Measurements from ENCODE around the gene LRRC4B.

LRRC4B gene

GRCh38 chr19:50520822-50521465, 47.3 kb downstream of the LRRC4B start:
- no peak for DNase-seq (ENCODE audit: low spot score)

DNA sequence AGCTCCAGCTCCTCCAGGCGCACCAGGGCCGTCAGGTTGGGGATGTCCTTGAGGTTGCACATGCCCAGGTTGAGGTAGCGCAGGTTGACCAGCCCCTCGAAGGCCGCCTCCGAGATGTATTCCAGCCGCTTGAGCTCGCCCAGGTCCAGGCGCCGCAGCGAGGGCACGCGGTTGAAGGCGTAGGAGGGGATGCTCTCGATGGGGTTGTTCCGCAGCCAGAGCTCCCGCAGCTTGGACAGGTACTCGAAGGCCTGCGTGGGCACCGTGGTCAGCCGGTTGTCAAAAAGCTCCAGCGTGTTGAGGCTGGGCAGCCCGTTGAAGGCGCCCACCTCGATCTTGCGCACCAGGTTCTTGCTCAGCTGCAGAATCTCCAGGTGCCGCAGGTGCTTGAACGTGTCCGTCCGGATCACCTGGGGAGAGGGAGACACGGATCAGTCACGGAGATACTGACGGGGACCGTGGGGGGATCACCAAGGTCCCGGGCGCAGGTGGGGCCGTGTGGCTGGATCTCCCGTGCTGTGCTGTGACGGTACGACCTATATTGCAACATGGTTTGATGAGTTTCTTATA, 49.1 kb downstream of the LRRC4B start:
- no peak for DNase-seq (ENCODE audit: low spot score)

DNA sequence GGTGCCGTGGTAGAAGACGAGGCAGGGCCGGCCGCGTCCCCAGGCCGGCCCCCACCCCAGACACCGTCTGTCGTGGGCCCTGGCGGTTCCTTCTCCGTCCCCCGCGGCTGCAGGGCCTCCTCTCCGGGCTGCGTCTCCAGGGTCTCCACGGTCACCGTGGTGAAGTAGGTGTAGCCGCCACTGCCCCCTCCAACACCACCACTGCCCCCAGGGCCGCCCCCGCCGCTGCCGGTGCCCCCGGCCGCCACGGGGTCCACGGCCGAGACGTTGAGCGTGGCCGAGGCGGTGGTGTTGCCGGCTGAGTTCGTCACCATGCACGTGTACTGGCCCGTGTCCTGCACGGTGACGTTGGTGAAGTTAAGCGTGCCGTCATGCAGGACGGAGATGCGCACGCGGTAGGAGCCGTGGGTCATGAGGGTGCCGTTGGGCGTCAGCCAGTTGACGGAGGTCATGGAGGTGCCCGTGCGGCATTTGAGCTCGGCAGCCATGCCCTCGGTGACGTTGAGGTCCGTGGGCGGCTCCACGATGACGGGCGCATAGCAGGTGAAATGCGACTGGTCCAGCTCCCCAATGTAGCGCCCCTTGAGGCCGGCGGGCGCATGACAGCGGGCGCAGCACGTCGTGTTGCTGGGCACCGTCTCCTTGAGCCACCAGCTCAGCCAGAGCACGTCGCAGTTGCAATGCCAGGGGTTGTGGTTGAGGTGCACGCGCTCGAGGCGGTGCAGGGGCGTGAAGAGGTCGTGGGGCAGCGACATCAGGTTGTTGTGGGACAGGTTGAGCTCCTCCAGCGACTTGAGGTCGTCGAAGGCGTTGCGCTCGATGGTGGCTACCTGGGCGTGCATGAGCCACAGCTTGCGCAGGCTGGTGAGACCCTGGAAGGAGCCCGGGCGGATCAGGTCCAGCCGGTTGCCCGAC, 49.9 kb downstream of the LRRC4B start:
- DNase-seq (ENCODE audit: low spot score), result no peak

DNA sequence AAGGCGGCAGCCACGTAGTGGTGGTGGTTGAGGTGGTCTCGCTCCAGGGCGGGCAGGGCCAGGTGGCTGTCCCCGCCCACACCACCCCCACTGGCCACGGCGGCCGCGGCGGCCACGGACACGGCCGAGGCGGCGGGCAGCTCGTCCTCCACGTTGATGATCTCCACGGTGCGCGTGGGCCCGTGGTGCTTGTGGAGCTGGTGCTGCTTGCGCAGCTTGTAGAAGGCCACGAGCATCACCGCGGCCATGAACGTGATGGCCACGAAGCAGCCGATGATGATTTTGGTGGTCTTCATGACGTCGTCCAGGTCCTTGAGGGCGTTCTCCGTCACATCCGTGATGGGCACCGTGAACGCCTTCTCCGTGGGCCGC, 50.5 kb downstream of the LRRC4B start:
- DNase-seq (ENCODE audit: low spot score), result no peak

- DNase-seq (ENCODE audit: low spot score), result no peak
Measured at GRCh38 chr19:50516964-50517703, 51.1 kb downstream of the LRRC4B start.

- no peak for DNase-seq (ENCODE audit: low spot score)
Measured at GRCh38 chr19:50516456-50516855, 51.8 kb downstream of the LRRC4B start.

DNA sequence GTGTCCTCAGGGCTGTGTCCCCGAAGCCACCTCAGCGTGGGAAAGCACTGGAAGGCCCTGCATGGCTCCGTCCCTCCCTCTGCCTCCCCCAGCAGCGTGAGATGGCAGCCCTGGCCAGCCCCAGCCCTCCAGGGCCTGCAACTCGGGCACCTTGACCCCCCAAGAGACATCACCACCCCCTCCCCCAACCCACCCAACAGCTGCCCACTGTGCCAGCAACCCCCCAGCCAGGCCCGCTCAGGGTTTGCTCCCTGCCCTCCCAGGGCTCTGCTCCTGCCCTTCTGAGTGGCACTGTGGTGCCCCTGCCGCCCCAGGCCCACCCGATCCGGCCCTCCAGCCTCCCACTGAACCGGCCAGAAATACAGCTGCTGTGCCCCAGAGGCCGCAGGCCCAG, 53.1 kb downstream of the LRRC4B start:
- DNase-seq (ENCODE audit: low spot score), result no peak

DNA sequence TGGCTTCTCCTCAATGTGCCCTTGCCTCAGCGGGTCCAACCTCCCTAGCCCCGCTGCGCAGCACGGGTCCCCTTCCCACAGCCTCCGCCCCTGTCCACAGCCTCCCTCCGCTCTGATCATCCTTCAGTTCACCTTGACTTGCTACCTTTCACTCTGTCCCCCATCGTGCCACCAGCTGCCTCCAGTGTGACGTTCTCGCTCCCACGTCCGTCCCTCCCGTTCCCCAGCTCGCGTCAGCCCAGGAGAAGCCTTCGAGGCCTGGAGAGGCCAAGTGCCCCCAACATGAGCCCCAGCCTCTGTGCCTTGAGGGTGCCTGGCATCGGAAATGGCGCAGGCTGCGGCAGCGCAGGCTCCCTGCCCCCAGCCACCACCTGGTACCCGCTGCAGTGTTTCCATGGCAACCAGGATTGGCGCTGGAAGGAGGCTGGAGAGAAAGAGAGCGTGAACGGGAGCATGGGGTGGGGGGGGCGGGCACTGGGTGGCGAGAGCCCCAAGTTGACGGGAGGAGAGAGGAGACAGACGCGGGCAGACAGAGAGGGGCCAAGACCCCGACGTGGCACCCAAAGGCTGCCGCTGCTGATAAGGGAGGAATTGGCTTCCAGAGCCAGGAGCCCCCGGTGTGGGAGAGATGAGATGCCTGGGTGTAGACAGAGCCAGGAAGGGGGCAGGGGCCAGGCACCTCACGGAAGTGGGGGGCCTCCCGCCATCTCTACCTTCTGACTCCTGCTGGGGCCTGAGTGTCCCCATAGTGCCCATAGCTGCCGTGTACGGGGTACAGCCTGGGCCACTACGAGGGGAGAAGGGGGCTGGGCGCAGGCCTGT, 53.7 kb downstream of the LRRC4B start:
- no peak for DNase-seq (ENCODE audit: low spot score)

DNA sequence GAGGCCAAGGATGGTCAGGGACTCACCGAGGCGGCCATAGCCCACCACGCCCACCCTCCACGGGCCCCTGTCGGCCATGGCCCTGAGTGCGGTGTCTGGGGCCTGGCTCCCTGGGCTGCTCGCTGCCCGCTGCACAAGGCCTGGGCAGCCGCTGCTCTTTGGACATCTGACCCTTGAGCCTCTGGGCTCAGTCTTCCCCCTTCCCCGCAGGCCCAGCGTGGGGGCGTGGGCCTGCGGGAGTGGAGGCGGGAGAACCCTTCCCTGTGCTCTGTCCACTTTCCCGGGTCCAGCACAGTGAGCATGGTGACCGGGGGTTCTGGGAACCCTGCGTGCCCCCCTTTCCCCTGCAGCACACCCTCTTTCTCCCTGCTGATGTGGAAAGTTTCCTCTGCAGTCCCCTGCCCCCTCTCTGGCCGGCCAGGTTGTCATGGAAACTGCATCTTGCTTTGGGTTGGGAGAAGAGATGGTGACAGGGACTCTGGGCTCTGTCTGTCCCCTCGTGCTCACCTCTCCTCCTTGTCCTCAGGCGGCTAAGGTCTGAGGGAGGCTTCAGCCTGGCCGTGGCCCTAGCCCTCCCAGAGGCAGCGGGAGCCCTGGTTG, 54.4 kb downstream of the LRRC4B start, which contains the start of gene ASPDH:
Gene ASPDH (minus strand): TSS at position 168 of the 600 bp plus-strand sequence. CDS start 90 bp downstream, at position 78.
- no peak for DNase-seq (ENCODE audit: low spot score)

DNA sequence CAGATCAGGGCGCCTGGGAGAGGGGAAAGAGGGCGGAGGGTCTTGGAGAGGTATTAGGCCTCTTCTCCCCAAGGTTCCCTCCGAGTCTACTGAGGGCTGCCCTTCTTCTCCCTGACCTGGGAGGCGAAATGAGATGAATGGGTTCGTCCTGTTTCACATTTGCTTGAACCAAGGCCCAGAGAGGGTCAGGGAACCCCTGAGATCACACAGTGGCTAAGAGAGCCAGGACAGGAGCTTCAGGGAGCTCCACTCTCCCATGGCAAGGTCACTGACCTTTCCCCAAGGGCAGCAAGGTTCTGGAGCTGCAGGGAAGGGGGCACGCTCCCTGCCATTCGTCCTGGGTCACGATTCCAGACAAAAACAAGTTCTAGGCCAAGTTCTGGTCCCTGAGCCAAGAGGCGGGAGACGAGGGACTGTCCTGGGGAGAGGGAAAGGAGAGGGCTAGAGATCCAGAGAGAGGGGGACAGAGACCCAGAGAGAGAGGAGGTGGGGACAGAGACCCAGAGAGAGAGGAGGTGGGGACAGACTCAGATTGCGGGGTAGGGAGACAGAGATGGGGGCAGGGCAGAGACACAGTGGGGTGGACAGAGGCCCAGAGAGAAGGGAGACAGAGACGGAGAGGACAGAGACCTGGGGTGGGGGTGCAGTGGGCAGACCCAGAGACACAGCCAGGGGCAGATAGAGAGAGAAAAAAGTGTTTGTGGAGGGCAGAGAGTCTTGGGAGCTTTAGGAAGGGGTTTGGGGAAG, 55.1 kb downstream of the LRRC4B start:
- DNase-seq (ENCODE audit: low spot score), result no peak

DNA sequence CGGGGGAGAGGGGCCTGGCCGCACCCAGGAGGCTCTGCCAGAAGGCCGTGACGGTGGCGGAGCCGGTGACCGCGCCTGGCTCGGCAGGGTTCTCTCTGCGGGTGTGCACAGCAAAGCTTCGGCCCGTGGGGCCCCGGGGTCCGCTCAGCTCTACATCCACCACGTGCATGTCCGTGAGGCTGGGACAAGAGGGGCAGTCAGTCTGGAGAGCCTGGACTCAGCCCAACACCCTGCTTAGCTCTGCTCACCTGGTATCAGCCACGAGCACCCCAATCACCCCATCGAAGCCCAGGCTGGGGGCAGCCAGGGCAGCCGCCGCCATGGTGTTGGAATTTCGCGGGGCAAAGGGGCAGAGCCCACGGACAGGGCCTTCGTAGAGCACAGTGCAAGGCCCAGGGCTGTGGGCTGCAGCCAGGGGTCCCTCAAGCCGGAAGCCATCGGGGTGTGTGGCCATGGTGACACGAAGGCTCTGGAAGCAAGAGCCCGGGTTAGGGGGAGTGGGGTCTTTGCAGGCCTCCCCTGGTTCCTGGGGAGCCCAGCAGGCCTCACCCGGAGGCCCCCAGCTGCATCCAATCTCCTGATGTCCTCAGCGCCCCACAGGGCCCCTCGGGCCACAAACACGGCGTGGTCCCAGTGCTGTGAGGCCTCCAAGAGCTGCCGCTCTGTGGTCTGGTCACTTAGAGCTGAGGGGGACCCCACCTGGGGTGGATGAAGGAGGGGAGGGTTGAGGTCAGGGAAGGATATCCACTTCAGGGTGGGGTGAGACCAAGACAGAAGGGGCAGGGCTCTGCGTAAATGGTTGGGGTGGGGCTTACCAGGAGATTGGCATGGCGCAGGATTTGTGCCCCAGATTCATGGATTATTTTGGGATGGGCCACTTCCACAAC, 55.9 kb downstream of the LRRC4B start:
- DNase-seq (ENCODE audit: low spot score), result no peak

GRCh38 chr19:50511069-50511822, 57.0 kb downstream of the LRRC4B start, which contains the start of gene JOSD2:
Gene JOSD2 (minus strand): TSS chr19:50511191. CDS start chr19:50510431, 760 bp downstream.
- DNase-seq (ENCODE audit: low spot score), result peak; percentile 98

- no peak for DNase-seq (ENCODE audit: low spot score)
Measured at GRCh38 chr19:50510700-50511068, 57.6 kb downstream of the LRRC4B start.

DNA sequence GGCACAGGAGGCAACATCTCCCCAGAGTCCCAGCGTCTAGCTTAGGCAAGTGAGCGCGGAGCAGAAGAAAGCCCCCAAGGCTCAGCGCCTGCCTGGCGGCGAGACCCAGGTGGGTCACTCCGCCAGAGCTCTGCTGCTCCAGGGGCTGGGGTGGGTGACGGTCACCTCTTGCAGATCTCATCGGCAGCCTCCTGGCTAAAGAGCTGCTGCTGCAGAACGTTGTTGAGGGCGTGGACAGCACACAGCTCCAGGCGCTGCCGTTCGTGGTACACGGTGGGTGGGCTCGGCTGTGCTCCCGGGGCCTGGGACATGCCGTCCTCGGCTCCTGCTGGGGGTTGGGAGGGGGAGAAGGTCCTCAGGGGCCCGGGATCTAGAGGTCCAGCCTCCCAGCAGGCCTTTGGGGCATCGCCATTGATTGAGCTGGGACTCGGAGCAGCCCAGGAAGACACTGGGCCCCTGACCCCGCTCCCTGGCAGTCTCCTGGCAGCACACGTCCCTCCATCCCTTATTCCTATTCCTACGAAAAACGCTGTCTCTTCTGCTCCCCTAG, 58.0 kb downstream of the LRRC4B start:
- DNase-seq (ENCODE audit: low spot score), result peak; percentile 71

DNA sequence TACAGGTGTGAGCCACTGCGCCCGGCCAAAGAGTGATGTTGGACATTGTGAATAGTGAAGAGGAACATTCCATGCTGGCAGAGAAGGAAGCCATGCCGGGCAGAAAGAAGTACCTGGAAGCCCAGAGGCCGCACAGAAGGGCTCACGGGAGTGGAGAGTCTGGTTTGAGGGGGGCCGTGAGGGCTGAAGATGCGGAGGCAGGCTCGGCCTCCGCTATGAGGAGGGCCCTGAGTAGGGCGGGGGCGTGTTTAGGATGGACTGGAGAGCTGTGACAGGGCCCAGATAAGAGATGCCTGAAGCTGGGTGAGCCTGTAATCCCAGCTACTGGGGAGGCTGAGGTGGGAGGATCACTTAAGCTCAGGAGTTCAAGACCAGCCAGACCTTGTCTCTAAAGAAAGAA, 58.9 kb downstream of the LRRC4B start:
- DNase-seq (ENCODE audit: low spot score), result no peak

DNA sequence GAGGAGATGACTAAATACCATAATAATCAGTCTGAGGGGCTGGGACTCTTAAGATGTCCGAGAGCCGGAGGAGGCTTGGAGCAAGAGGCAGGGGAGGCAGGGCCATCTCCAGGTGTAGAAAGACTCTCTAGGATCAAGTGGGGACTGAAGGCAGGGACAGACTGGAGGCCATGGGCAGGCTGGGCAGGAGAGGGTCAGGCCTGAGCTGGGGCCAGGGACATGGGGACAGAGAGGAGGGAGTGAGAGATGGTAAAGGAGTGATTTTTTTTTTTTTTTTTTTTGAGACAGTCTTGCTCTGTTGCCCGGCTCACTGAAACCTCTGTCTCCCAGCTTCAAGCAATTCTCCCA, 59.4 kb downstream of the LRRC4B start:
- no peak for DNase-seq (ENCODE audit: low spot score)

- no peak for DNase-seq (ENCODE audit: low spot score)
Measured at GRCh38 chr19:50507376-50507775, 60.9 kb downstream of the LRRC4B start.

- no peak for DNase-seq (ENCODE audit: low spot score)
Measured at GRCh38 chr19:50506700-50507099, 61.5 kb downstream of the LRRC4B start.
